IPS DF 6.9 (cell line): ENCODE data around the gene CFAP20.

Source experiments
- DNase-seq: peaks from one replicate; pipeline ENCODE4 v3.0.0-alpha.2; 2013; ENCODE audit warnings: low read depth, low spot score
- H3K27ac ChIP-seq: one replicate; pipeline ENCODE4 v1.5.1; 2013; ENCODE audit warnings: low read length, control low read depth
- H3K27me3 ChIP-seq: 2 replicates; pipeline ENCODE4 v1.6.1; 2013; ENCODE audit warnings: mild to moderate bottlenecking, low read length; ENCODE audit not compliant: control insufficient read depth, insufficient read depth
- H3K36me3 ChIP-seq: 2 replicates; pipeline ENCODE4 v1.6.1; 2013; ENCODE audit warnings: low read length; ENCODE audit not compliant: control insufficient read depth, insufficient read depth
- H3K4me1 ChIP-seq: 2 replicates; pipeline ENCODE4 v1.6.1; 2013; ENCODE audit warnings: low read length; ENCODE audit not compliant: control insufficient read depth, insufficient read depth
- H3K4me3 ChIP-seq: 2 replicates; pipeline ENCODE4 v1.5.1; 2013; ENCODE audit warnings: mild to moderate bottlenecking, low read length
- H3K9me3 ChIP-seq: 2 replicates; pipeline ENCODE4 v1.6.1; 2013; ENCODE audit warnings: low read length, inconsistent platforms; ENCODE audit not compliant: control insufficient read depth, insufficient read depth
- WGBS: extraction: QIAGEN DNeasy Blood & Tissue Kit; methylation state at CpG from one replicate; pipeline ENCODE4 v1.1.7; 2013; ENCODE audit warnings: mixed read lengths, missing lambda C conversion rate; ENCODE audit not compliant: insufficient read length, insufficient coverage; 5-methylcytosine and 5-hydroxymethylcytosine counted together

The CFAP20 gene

DNA sequence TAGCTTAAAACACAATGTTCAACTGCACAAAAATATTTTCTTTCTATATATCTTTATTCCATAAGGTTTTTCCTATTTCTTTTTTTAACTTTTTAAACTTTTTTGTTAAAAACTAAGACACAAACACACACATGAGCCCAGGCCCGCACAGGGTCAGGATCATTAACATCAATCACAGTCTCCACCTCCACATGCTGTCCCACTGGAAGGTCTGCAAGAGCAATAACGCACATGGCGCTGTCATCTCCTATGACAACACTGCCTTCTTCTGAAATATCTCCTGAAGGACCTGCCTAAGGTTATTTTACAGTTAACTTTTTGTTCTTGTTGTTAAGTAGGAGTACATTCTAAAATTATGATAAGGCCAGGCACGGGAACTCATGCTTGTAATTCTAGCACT lies 4.1 kb downstream of the CFAP20 start:
- DNase-seq = no peak
- no CpG with 5 or more reads among the region's 4 CpGs for WGBS
- Histone ChIP-seq H3K9me3 (no peaks in the 10 kb centered on the region), H3K27me3 (no peaks in the 10 kb centered on the region), H3K27ac (no peak overlapping the region), H3K4me1 (no peaks in the 10 kb centered on the region), H3K4me3 (no peak overlapping the region), H3K36me3 (no peaks in the 10 kb centered on the region)

DNA sequence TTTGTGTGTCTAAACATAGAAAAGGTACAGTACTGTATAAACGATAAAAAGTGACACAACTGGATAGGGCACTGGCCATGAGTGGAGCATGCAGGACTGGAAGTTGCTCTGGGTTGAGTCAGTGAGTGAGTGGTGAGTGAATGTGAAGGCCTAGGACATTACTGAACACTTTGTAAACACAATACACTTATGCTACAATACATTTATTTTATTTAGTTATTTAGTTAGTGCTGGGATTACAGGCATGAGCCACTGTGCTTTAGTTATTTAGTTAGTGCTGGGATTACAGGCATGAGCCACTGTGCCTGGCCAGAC lies 4.6 kb downstream of the CFAP20 start:
- Histone ChIP-seq H3K9me3 (no peaks in the 10 kb centered on the region), H3K36me3 (no peaks in the 10 kb centered on the region), H3K27me3 (no peaks in the 10 kb centered on the region), H3K4me3 (no peak overlapping the region), H3K27ac (no peak overlapping the region), H3K4me1 (no peaks in the 10 kb centered on the region)
- no peak for DNase-seq
- WGBS = no CpG with 5 or more reads among the region's 1 CpG

DNA sequence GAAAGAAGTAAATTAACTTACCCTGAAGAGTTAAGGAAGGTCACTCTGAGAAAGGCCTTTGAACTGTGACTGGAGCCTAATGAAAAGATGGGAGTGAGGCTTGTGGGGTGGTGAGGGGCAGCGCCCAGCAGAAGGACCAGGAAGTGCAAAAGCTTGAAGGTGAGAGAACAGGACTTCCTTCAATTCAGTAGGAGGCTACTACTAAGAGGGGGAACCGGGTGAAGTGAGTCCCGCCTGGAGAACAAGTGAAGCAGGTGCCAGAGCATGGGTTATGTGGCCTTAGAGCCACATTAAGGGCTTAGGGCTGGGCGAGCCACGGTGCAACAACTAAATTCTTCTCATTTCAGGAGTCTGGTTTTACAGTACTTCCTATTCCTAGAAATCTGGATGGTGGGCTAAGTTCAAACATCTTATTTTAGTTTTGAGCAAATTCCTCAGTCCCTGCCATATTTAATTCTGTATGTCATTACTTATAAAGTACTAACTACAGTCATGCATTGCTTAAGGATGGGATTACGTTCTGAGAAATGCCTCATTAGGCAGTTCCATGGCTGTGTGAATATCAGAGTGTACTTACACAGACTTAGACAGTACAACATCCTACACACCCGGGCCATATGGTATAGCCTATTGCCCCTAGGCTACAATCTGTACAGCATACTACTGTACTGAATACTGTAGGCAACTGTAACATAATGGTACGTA lies 5.1 kb downstream of the CFAP20 start:
- no peak for DNase-seq
- no CpG with 5 or more reads among the region's 8 CpGs for WGBS
- H3K9me3 ChIP-seq = no peaks in the 10 kb centered on the region
- no peaks in the 10 kb centered on the region for H3K27me3 ChIP-seq
- no peak overlapping the region for H3K4me3 ChIP-seq
- no peak overlapping the region for H3K27ac ChIP-seq
- H3K36me3 ChIP-seq = no peaks in the 10 kb centered on the region
- no peaks in the 10 kb centered on the region for H3K4me1 ChIP-seq

DNA sequence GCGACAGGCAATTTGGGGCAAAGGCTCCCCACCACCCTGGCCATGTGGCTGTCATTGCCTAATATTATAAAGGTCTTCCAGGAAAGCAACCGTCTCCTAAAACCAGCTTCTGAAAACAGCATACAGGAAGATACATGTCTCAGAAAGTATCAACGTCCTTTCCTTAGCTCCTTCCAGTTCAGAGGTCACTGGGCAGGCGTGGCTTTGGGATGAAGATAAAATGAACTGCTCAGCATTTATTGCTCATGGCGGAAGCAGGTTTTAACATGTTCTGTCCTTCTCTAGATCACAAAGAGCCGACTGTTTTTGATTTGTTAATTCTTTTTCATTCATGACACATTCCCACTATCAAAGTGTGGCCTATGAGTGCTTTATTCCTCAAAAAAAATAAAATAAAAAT lies 8.0 kb downstream of the CFAP20 start:
- no peaks in the 10 kb centered on the region for H3K4me1 ChIP-seq
- H3K27me3 ChIP-seq = no peaks in the 10 kb centered on the region
- DNase-seq = no peak
- no peaks in the 10 kb centered on the region for H3K9me3 ChIP-seq
- H3K4me3 ChIP-seq = no peak overlapping the region
- H3K36me3 ChIP-seq = peaks cover 3% of the 10 kb centered on the region; the same call in 1 of the 2 replicates
- no CpG with 5 or more reads among the region's 6 CpGs for WGBS
- no peak overlapping the region for H3K27ac ChIP-seq

DNA sequence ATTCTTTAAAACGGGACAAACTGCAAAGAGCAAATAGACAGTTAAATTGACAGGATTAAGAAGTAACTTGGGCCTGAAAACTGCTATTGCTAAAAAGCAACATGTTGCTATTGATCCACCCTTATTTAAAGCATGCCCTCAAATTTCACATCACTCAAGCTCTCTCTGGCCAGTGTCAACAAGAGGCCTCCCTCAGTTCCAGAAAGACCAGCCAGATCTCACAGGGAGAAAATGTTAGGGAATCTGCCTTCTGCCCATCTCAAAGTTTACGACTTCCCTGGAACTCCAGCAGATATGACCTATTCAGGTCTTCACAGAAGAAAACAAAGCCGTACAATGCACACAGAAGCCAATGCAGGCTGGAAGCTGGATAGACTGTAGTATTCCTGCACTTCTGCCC lies 8.9 kb downstream of the CFAP20 start:
- 100% methylated on average over 1 of the region's 3 CpGs for WGBS
- peaks cover 6% of the 10 kb centered on the region; the same call in 1 of the 2 replicates for H3K36me3 ChIP-seq
- no peak overlapping the region for H3K4me3 ChIP-seq
- H3K27ac ChIP-seq = no peak overlapping the region
- no peaks in the 10 kb centered on the region for H3K9me3 ChIP-seq
- H3K4me1 ChIP-seq = no peaks in the 10 kb centered on the region
- no peaks in the 10 kb centered on the region for H3K27me3 ChIP-seq
- no peak for DNase-seq

DNA sequence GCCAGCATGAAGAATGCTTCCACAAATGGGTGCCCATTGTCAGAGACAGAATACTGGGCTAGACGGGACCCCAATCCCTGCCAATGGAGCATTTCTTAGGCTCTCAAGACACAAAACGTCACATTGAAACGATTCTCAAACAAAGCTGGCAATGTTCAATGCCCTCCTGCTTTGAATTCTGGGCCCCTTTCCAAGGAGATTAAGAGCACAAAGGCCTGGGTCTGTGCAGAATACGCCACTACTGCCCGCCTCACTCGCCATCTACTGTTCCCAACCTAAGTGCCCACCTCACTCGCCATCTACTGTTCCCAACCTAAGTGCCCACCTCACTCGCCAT lies 9.7 kb downstream of the CFAP20 start:
- Histone ChIP-seq H3K9me3 (no peaks in the 10 kb centered on the region), H3K4me1 (no peaks in the 10 kb centered on the region), H3K27ac (no peak overlapping the region), H3K36me3 (peaks cover 14% of the 10 kb centered on the region; the same call in 1 of the 2 replicates), H3K4me3 (no peak overlapping the region), H3K27me3 (no peaks in the 10 kb centered on the region)
- DNase-seq = no peak
- WGBS = no CpG with 5 or more reads among the region's 8 CpGs

DNA sequence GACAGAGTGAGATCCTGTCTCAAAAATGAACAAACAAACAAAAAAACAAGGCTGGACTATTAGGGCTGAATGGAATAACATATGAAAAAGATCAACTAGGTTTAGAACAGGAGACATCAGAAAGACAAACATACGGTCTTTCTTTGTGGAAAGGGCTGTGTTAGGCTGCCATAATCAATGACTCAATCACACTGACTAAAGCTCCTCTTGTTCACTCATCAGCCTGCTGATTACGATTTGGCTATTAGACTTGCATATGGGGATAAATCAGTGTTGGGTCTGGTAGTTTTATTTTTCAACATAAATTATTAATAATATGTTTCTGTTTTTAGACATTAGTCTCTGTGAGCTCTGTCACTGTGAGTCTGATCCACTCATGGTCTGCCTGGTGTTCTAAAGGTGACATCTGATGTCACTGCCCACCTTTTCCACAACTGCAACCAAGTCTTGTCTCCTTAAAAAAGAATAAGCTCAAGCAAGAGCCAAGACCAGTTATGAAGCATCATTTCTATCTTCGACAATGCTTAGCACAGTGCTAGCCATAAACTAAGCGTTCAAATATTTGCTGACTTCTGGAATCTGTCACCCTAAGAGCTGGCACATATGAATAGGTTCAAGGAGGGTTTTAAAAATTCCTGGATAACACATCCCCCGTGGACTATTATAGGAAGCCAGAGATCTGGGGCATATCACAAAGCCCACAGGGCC lies 10.2 kb downstream of the CFAP20 start:
- Histone ChIP-seq H3K9me3 (no peaks in the 10 kb centered on the region), H3K4me3 (no peak overlapping the region), H3K27me3 (no peaks in the 10 kb centered on the region), H3K4me1 (no peaks in the 10 kb centered on the region), H3K36me3 (peaks cover 17% of the 10 kb centered on the region), H3K27ac (no peak overlapping the region)
- DNase-seq = no peak
- WGBS = no CpG with 5 or more reads among the region's 5 CpGs

DNA sequence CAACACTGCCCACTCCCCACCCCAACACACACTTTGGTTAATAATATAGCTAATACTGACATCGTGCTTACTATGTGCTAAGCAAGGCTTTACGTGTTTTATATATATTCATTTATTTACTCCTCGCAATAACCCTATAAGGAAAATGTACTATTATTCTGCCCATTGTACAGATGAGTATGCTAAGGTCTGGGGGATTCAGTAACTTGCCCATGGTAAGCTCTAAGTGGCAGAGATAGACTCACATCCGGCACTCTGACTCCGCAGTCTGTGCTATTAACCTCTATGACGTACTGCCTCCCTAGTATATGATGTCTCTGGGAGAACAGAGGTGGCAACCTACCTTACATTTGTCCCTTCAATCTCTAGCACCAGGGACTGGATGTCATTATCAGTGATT lies 12.7 kb downstream of the CFAP20 start:
- no peak overlapping the region for H3K4me3 ChIP-seq
- WGBS = no CpG with 5 or more reads among the region's 6 CpGs
- H3K36me3 ChIP-seq = peaks cover 21% of the 10 kb centered on the region
- DNase-seq = no peak
- H3K4me1 ChIP-seq = no peaks in the 10 kb centered on the region
- no peaks in the 10 kb centered on the region for H3K9me3 ChIP-seq
- H3K27ac ChIP-seq = no peak overlapping the region
- no peaks in the 10 kb centered on the region for H3K27me3 ChIP-seq

DNA sequence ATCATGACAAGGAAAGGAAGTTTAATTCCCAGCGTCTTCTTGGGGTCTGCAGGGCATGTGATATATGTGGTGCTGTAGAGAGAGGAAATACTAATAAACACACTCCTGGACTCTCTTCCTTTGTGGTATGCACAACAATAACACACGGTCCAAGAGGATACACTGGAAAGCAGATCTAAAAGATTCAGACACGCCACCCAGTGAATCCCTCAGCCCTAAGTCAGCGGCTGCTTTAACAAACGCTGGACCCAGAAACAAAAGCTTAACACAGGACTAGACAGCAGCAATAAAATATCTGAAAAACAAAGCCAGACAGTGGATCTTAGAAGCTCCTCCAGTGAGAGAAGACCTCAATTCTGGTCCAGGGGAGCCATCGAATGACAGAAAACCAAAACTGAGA lies 13.1 kb downstream of the CFAP20 start:
- H3K4me1 ChIP-seq = 0 out of 2 replicates have a peak, but pooled peaks cover under 1% of the 10 kb centered on the region
- no peak overlapping the region for H3K4me3 ChIP-seq
- DNase-seq = no peak
- H3K36me3 ChIP-seq = peaks cover 21% of the 10 kb centered on the region
- no CpG with 5 or more reads among the region's 6 CpGs for WGBS
- no peaks in the 10 kb centered on the region for H3K9me3 ChIP-seq
- H3K27me3 ChIP-seq = no peaks in the 10 kb centered on the region
- H3K27ac ChIP-seq = no peak overlapping the region

DNA sequence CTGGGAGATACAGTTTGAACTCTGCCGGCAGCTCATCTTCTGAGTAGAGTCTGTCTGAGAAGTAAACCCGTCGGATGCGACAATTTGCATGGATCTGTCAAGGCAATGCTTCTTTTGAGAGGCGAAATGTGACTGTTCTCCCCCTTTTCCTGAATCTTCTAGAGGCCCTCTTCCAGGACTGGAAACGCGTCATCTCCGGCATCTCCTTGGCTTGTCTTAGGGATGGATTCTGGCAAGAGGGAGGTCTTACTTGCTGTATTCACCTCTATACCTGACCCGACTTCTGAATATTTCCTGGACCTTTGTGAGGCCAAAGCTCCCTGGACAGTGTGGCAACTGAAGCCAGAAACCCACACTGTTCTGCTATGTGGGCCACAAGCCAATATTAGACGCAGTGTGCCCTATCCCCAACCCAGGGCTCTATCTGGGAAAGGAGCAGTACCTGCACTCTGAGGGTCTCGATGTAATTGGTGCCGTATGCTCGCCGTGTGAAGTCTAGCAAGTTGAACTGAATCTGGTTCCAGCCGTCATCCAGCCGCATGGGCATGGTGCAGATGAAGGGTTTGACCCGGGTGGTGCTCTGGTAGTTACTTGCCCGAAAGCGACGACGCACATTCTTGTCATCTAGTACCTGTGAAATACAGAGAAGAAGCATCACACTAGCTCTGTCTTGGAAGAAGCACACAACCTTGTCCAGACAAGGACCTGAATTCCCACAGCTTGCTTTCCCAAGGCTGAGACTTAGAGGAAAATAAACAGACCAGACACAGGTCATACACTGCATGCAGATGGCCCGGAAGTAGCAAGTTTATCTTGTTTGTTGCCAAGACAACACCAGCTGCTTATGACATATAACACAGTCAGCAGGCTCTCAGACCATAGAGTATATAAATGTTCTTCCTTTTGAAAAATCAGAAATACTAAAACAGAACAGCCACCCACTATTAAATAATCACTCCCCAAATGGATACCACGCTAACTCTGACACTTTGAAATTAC lies 14.1 kb downstream of the CFAP20 start:
- Histone ChIP-seq H3K36me3 (peaks cover 21% of the 10 kb centered on the region), H3K4me1 (peaks cover 6% of the 10 kb centered on the region; the same call in 1 of the 2 replicates), H3K27ac (no peak overlapping the region), H3K9me3 (no peaks in the 10 kb centered on the region), H3K27me3 (no peaks in the 10 kb centered on the region), H3K4me3 (no peak overlapping the region)
- WGBS = no CpG with 5 or more reads among the region's 23 CpGs
- DNase-seq = no peak
